ENCODE measurements around the gene DEFB118.

- TF ChIP-seq CTBP1 (IDR thresholded peaks at IDR 0.05; ENCODE audit: borderline replicate concordance) (no peak), BHLHE40 (IDR thresholded peaks at IDR 0.05; ENCODE audit: borderline replicate concordance) (no peak), PKNOX1 (IDR thresholded peaks at IDR 0.05) (no peak), FOXK2 (IDR thresholded peaks at IDR 0.05) (no peak), ELF4 (IDR thresholded peaks at IDR 0.05) (no peak), LEF1 (IDR thresholded peaks at IDR 0.05; ENCODE audit: borderline replicate concordance) (no peak), ARNT (IDR thresholded peaks at IDR 0.05) (no peak), ZNF384 (IDR thresholded peaks at IDR 0.05) (no peak), FOXM1 (IDR thresholded peaks at IDR 0.05; ENCODE audit: borderline replicate concordance) (no peak), SUZ12 (IDR thresholded peaks at IDR 0.05) (no peak), HDGF (IDR thresholded peaks at IDR 0.05; ENCODE audit: borderline replicate concordance) (no peak)
Measured at GRCh38 chr20:31414381-31414780, 46.0 kb downstream of the DEFB118 start.
